NCI-H446 (cell line): ENCODE measurements around the gene SMOC2.
"Not testable (repeated sequence)": the region's sequence is repeated elsewhere in the genome, so short reads cannot be mapped to it uniquely, and the experiment has no call there.

Experiments used
- DNase-seq, 2 experiments: peaks; one replicate each; lab custom pipeline; 2025; lab: John Stamatoyannopoulos, UW

SMOC2 gene

DNA sequence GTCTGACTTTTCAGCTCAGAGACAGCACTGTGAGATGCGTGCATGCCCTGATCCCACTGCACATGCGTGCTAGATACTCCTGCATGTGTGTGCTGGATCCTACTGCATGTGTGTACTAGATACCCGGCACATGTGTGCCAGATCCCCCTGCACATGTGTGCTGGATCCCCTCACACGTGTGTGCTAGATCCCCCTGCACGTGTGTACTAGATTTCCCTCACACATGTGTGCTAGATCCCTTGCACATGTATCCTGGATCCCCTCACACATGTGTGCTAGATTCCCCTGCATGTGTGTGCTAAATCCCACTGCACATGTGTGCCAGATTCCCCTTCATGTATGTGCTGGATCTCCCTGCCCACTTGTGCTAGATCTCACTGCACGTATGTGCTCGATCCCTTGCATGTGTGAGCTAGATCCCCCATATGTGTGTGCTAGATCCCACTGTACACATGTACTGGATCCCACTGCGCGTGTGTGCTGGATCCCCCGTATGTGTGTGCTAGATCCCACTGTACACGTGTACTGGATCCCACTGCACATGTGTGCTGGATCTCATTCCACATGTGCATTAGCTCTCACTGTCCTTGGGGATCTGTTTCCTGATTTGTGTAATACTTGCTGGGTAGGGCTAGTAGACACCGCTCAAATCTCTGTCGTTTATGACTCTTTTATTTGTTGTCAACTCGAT lies 214.6 kb downstream of the SMOC2 start:
- DNase-seq: no peak

DNA sequence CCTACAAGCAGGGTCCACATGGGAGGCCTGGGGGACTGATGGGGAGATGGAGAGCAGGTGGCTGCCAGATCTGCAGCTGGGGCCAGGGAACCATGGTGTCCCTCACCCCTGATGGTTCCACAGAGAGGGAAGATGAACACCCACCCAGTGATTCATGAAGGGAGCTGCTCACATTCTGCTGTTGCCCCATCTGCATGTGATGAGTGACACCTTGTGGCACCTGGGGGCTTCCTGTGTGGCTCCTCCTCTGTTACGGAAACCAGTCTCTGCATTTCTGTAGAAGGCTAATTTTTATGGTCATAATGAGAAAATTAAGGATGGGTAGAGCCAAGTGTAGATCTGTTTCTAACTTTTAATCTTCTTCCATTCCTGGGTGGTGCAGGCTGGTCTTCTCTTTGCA lies 217.1 kb downstream of the SMOC2 start:
- DNase-seq: no peak

DNA sequence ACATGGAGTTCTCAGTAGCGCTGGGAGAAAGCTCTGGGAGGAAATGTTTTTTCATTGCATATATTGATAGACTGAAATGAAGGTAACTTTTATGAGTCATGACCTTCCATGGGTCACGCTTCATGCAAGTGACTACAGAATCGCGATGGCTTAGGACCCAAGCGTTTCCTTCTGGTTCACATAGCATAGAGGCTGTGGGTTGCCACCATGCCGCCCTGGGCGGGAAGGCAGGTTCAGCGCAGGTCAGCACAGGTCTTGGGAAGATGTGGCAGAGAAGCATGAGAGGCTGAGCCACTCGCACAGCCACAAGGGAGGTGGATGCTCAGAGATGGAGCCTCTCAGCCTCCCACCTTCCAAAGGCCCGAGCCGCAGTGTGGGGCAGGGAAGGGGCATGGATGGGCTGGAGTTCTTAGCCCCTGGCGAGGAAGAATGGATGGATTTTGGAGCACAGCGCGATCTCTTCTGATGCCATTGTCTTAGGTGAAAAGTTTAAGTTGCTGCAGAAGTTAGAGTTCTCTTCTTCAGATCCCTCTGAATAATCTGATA lies 219.5 kb downstream of the SMOC2 start:
- no peak for DNase-seq

DNA sequence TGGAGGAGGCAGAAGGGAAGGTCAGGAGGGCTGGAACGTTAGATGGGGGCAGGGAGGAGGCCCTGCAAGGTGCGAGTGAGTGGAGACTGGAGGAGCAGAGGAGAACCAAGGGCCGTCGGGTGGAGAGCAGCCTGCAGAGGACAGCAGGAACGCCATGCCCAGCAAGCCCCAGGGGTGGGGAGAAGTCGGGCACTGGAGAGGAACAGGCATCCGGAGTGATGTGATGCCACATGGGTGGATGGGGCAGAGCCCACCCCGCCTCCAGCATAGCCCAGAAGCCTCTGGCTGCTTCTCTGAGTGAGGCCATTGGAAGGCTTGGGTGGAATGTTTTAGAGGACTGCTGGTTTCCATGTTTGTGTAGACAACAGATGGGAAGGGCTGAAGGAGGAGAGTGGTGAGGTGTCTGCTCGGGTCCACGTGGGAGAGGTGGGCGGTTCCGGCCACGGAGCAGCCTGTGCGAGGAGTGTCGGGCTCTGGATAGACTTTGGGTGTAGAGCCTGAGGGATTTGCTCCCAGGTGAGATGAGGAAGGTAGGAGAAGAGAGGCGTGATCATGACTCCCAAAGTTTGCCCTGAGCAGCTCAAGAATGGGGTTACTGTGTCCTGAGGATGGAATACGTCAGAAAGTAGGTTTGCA lies 221.4 kb downstream of the SMOC2 start:
- no peak for DNase-seq

DNA sequence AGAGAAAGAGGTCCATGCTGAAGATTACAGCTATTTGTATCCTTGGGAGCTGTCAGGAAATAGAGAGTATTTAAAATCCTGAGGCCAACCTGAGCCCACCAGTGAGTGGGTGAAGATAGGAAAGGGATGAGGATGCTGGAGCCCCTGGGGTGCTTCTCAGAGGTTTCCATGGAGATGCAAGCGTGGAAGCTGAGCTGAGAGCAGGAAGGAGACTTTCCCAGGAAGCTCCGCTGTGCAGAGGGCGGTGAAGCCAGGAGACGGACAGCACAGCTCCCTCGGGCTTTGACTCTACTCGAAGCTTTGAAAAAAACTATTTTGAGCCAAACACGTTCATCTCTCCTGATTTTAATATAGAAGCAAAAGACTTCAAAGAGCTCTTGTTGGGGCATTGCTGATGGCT lies 222.1 kb downstream of the SMOC2 start:
- DNase-seq: no peak

DNA sequence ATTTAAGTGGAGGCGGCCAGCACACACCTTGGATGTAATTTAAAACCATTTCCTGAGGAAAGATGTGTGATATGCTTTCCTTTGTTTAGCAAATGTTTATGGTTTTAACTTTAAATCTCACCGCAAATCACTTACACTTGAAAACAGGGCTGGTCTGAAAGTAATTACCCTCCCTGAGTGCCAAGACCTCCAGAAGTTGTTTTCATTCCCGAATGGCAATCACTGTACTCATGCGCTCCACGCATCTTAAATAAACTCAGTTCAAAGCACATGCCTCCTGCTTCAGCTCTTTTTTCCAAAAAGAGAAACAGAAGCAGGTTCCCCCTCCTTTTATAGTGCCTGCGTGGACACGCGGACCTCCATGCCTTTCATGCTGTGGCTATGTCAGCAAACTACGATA lies 224.0 kb downstream of the SMOC2 start:
- no peak for DNase-seq

DNA sequence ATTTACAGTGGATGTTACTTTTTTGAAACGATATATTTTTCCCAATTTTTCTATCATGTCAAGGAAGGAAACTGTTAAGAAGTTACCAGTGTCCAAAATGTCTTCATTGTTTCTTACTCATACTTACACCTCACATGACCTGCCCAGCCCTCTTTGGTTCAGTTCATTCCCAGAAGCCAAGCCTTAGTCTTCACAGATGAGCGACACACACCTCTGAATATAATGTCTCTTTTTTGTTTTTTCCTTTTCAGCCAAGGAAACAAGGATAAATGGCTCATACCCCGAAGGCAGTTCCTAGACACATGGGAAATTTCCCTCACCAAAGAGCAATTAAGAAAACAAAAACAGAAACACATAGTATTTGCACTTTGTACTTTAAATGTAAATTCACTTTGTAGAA lies 225.2 kb downstream of the SMOC2 start:
- no peak for DNase-seq

DNA sequence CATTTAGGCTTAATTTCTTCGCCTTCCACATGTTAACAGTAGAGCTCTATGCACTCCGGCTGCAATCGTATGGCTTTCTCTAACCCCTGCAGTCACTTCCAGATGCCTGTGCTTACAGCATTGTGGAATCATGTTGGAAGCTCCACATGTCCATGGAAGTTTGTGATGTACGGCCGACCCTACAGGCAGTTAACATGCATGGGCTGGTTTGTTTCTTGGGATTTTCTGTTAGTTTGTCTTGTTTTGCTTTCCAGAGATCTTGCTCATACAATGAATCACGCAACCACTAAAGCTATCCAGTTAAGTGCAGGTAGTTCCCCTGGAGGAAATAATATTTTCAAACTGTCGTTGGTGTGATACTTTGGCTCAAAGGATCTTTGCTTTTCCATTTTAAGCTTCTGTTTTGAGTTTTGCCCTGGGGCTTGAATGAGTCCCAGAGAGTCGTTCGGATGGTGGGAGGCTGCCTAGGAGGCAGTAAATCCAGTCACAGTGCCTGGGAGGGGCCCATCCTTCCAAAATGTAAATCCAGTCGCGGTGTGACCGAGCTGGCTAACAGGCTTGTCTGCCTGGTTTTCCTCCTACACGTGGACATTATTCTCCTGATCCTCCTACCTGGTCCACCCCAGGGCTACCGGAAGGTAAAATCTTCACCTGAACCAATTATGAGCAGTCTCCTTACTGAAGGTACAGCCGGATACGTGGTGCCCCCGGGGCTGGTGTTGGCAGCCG lies 225.9 kb downstream of the SMOC2 start:
- DNase-seq: no peak

DNA sequence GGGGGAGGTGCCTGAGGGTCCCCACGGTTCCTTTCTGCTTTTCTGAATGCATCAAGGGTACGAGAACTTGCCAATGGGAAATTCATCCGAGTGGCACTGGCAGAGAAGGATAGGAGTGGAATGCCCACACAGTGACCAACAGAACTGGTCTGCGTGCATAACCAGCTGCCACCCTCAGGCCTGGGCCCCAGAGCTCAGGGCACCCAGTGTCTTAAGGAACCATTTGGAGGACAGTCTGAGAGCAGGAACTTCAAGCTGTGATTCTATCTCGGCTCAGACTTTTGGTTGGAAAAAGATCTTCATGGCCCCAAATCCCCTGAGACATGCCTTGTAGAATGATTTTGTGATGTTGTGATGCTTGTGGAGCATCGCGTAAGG lies 226.4 kb downstream of the SMOC2 start:
- DNase-seq: no peak

DNA sequence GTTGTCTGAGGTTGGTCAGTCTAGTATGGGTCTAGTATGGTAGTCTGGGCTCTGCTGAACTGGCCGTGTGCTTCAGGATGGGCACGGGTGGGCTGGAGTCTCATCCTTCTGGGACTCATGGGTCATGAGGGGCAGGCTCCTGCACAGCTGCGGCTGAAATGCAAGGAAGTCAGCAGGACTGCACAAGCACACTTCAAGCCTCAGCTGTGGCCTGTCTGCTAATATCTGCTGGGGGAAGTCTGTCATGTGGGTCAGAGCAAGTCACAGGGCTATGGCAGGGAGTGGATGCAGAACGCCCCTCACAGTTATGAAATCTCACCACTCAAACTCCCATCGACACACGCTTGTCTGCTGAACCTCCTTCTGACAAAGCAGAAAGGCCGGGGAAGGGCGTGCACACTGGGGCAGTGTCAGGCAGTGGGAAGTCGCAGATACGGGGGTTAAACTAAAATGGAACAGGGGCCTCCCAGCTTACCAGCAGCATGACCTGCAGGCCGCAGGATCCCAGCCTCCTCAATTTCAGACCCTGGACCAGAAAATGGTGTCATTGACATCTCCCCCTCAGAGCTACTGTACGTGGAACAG lies 229.5 kb downstream of the SMOC2 start:
- DNase-seq: no peak

DNA sequence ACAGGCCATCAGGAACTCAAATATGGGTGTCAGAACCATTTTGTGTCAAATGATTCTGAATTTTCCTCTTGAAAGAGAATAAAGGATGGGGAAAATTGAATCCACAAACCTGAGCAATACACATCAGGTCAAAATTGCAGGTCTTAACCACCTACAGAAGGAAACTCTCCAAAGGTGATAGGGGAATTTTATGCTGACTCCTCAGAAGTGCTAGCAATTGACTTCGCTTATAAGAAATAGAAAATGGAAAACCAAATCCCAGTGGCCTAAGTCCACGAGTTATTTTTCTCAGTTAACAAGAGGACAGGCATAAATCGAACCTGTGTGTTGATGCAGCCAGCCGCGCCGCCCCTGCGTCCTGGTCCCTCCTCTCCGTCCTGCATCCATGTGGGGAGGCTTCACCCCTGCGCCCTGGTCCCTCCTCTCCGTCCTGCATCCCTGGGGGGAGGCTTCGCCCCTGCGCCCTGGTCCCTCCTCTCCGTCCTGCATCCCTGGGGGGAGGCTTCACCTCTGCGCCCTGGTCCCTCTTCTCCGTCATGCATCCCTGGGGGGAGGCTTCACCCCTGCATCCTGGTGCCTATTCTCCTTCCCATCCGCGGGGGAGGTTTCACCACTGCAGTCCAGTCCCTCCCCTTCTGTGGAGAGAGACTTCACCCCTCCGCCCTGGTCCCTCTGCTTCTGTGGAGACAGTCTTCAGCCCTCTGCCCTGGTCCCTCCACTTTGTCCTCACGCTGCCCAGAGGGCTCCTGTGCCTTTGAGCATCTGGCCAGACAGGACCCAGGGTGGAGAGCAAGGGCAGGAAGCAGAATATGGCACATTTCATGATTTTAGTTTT lies 230.3 kb downstream of the SMOC2 start:
- no peak for DNase-seq

DNA sequence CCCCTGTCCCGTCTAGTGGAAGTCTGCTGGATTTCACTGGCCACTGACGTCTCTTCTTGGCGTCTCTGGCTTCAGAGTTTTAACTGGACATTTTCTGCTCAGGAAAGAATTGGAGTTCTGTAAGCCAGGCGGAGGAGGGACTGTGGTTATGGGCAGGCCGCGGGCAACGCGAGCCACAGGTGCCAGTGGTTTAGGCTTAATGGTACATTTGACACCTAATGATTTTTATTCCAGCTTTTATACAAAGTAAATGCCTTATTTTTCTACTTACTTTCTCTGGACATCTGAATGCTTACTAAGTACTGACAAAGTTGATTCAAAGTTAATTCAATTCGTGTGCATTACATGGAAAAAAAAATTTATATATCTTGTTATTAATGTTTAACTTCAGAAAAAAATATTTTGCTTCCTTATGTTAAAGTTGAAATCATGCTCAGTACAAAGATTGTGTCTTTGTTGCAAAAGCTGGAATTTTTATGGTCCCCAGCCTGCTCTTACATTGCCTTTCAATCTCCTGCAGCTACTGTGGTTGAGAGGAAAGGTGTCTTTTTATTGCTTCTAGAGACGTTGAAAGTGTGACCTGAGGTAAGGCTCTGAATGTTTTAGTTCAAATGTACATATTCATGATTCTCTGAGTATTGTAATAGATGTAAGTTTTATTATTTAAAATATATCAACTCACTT lies 231.0 kb downstream of the SMOC2 start:
- no peak for DNase-seq

DNA sequence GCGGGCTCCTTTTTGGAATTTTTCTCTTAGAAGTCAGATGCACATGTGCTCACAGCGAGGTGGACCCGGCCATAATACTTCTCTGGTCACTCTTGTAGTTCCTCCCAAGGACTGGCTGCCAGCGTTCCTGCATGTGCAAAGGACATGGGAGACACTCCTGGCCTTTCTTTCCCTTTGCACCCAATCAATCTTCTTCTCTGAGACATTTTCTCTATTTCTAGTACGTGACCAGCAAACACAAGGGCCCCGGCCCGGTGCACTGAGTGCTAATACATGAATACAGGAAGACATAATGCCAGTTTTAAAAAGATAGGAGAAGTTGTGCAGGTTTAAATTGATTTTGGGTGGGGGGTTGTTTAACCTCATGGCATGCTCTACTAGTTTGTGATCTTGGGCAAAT lies 233.6 kb downstream of the SMOC2 start:
- no peak for DNase-seq

DNA sequence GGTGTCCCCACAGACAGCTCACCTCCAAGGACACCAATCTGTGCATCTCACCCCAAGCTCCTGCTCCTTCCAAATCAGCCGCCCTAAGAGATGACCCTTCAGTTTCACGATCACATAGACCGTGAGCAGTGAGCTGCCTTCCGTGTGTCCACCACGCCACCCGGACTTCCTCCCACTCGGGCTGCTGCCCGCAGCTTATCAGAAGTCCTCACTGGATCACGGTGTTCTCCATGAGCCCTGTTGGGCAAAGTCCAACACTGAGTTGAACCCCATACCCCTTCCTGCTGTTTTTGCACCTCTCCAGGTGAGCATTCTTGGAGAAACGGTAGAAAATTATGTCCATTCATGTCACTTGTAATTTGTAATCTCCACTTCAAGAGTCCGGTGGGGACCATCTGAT lies 234.4 kb downstream of the SMOC2 start:
- DNase-seq: no peak

DNA sequence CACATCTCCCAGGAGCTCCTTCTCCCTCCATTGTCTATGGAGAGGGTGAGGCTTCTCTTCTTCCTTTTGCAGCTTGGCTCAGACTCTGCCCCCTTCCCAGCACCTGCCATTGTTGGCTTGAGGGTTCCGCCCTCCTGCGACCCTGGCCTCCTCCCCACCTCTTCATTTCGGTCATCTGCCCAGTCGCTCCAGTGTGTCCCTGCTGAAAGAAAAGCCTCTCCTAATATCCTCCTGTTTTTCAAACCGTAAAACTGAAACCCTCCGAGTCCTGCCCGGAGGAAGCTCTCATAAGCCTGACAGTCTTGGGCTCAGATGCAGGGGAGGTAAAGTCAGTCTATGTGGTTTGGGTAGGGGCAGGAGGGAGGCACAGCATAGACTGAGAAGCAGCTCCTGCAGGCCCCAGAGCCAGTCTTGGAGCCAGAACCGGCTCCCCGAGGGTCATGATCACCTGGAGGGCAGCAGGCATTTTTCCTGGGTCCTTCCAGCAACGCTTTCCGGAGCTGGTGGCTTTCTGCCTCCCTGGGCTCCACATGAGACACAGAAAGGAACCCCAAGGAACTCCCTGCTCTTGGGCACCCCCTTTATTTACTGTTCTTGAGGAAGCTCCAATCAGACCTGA lies 235.1 kb downstream of the SMOC2 start:
- DNase-seq: no peak

DNA sequence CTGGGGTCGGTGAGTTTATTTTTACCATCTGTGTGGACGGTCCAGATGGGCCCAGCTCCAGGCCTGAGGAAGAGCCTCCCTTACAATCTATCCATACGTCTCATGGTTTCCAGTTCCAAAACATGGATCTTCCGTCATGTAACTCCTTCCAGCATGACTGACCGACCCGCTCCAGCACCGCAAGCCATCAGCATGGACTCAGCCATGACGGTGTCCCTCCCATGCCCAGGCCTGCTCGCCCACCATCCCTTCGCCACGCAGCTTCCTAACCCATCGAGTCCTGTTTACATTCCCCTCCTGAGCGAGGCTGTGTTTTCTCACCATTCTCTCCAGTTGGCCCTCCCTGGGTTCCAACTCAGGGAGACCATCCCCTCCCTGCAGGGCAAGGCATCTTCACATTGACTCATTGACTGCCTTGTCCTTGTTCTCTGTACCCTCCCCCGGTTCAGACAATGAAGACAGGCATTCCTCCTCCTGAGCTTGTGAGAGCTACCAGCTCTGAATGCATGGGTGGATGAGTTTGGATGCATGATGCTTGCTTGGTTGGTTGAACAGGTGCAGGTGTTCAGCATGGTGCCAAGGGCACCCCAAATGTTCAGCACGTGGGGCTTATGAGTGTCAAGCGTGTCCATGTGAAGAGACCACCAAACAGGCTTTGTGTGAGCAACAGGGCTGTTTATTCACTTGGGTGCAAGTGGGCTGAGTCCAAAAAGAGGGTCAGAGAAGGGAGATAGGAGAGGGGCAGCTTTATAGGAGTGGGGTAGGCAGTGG lies 235.8 kb downstream of the SMOC2 start:
- no peak for DNase-seq

DNA sequence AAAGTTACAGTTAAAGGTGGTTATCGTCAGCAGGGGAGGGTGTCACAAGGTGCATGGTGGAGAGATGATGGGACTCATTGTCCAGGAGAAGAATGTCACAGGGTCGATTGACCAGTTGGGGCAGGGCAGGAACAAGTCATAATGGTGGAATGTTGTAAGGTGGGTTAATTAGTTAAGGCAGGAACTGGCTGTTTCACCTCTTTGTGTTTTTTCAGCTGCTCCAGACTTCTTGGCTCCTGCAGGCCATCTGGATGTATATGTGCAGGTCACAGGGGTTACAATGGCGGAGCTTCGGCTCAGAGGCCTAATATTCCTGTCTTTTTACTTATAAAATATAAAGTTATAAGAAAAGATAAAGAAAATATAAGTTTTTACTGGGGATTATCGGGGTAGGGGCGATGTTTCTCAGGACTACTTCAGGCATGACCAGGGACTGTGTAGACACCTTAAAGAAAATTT lies 236.4 kb downstream of the SMOC2 start:
- not testable (repeated sequence) for DNase-seq

DNA sequence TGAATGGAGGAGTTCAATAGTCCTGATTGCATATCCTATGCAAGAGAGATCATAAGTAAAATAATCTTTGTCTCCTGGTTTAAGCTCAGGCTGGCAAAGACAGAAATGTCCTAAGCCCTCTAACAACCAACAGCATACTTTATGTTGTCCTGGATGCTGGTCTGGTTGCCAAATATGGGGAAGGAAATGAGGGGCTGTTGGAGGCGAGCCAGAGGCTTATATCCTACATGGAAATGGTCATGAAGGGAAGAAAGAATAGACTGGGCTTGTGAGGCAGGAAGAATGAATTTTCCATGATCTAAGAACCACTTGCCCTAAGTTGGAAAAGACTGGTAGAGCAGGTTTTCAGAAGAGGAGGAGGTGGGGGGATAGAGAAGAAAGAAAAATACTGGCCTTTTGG lies 237.1 kb downstream of the SMOC2 start:
- DNase-seq: no peak

DNA sequence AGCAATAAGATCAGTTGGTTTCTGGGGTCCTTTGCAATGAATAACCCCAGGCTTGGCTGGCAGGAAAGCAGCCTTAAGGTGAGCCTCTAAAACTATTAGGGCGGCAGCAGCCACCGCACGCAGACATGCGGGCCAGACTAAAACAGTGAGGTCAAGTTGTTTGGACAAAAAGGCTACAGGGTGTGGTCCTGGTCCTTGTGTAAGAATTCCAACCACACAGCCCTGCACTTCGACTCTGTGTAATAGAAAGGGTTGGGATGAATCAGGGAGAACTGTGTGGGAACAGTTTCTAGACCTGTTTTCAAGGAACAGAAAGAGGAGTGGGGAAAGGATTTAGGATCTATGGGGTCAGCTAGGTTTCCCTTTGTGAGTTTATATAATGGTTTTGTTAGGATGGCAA lies 237.6 kb downstream of the SMOC2 start:
- DNase-seq: no peak

DNA sequence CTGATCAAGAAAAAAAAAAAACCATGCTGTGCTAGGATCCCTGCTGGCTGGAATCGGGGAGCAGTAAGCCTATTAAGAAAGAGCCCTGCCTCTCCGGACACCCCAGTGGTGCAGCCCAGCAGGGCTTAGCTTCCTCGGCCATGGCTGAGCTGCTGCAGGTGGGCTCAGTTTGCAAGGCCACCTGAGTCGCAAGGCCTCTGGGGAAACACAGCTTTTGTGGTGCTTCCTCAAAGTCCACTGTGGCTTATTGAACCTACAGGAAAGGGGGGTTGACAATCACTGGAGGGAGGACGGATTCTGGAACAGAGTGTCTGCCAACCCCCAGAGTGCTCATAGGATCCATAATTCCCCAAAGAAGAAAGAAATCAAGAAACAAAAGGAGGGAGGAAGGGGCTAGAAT lies 240.8 kb downstream of the SMOC2 start:
- DNase-seq: no peak
